HG03354 (cell line): ENCODE data around the gene ARHGAP25.

ENCODE experiments used
- ATAC-seq: cut with Tn5 transposase; IDR thresholded peaks from one replicate; pipeline ENCODE4 v1.9.1; 2021; ENCODE audit warnings: mild to moderate bottlenecking; ENCODE audit not compliant: unreplicated experiment, poor library complexity, severe bottlenecking

ARHGAP25 gene

GRCh38 chr2:68734688-68735525 is at the start of gene ARHGAP25:
ARHGAP25 (plus strand) TSS chr2:68734811; CDS start chr2:68735200, 389 bp downstream.
- ATAC-seq, result peak; percentile 58

GRCh38 chr2:68686178-68686577 is 48.4 kb upstream of the ARHGAP25 start:
- ATAC-seq, result no peak

GRCh38 chr2:68687018-68687417 is 47.6 kb upstream of the ARHGAP25 start:
- no peak for ATAC-seq

GRCh38 chr2:68689553-68690537 is 44.8 kb upstream of the ARHGAP25 start:
- peak; percentile 94 for ATAC-seq

GRCh38 chr2:68690851-68691250 is 43.8 kb upstream of the ARHGAP25 start:
- no peak for ATAC-seq

GRCh38 chr2:68692511-68692910 is 42.1 kb upstream of the ARHGAP25 start:
- ATAC-seq, result no peak

GRCh38 chr2:68693951-68694350 is 40.7 kb upstream of the ARHGAP25 start:
- no peak for ATAC-seq

- no peak for ATAC-seq
Observed at GRCh38 chr2:68695971-68696370, 38.6 kb upstream of the ARHGAP25 start.

GRCh38 chr2:68696554-68696953 is 38.1 kb upstream of the ARHGAP25 start:
- no peak for ATAC-seq

GRCh38 chr2:68698567-68699377 is 35.8 kb upstream of the ARHGAP25 start:
- ATAC-seq, result no peak

GRCh38 chr2:68700560-68700959 is 34.1 kb upstream of the ARHGAP25 start:
- ATAC-seq, result no peak

GRCh38 chr2:68706637-68707036 is 28.0 kb upstream of the ARHGAP25 start:
- no peak for ATAC-seq

- no peak for ATAC-seq
Observed at GRCh38 chr2:68708629-68709028, 26.0 kb upstream of the ARHGAP25 start.

GRCh38 chr2:68709421-68709911 is 25.1 kb upstream of the ARHGAP25 start:
- no peak for ATAC-seq

GRCh38 chr2:68710336-68710735 is 24.3 kb upstream of the ARHGAP25 start:
- no peak for ATAC-seq

- no peak for ATAC-seq
Observed at GRCh38 chr2:68710756-68711155, 23.9 kb upstream of the ARHGAP25 start.

- ATAC-seq, result peak; percentile 85
Observed at GRCh38 chr2:68714866-68715265, 19.7 kb upstream of the ARHGAP25 start.

- ATAC-seq, result peak; percentile 67
Observed at GRCh38 chr2:68715353-68716041, 19.1 kb upstream of the ARHGAP25 start.
